ENCODE measurements around the gene CAB39L.
"Not testable (repeated sequence)": the region's sequence is repeated elsewhere in the genome, so short reads cannot be mapped to it uniquely, and the experiment has no call there.

The CAB39L gene

GRCh38 chr13:49342454-49342853 lies 101.4 kb downstream of the CAB39L start:
- no peak for DNase-seq

GRCh38 chr13:49341941-49342340 lies 101.9 kb downstream of the CAB39L start:
- no peak for DNase-seq

GRCh38 chr13:49341517-49341916 lies 102.3 kb downstream of the CAB39L start:
- no peak for DNase-seq

- DNase-seq = no peak
Observed at GRCh38 chr13:49340161-49340560, 103.7 kb downstream of the CAB39L start.

- DNase-seq = no peak
Observed at GRCh38 chr13:49336655-49337054, 107.2 kb downstream of the CAB39L start.

GRCh38 chr13:49330546-49330864 lies 113.4 kb downstream of the CAB39L start:
- no peak for DNase-seq

GRCh38 chr13:49329831-49330545 lies 113.9 kb downstream of the CAB39L start:
- DNase-seq = no peak

GRCh38 chr13:49327145-49327544 lies 116.7 kb downstream of the CAB39L start:
- DNase-seq = not testable (repeated sequence)

GRCh38 chr13:49326222-49326917 lies 117.5 kb downstream of the CAB39L start:
- no peak for DNase-seq

GRCh38 chr13:49323344-49323743 lies 120.5 kb downstream of the CAB39L start:
- DNase-seq = no peak

- no peak for DNase-seq
Observed at GRCh38 chr13:49322702-49323101, 121.2 kb downstream of the CAB39L start.

GRCh38 chr13:49320975-49321374 lies 122.9 kb downstream of the CAB39L start:
- no peak for DNase-seq

GRCh38 chr13:49319951-49320350 lies 123.9 kb downstream of the CAB39L start:
- no peak for DNase-seq

GRCh38 chr13:49319551-49319950 lies 124.3 kb downstream of the CAB39L start:
- DNase-seq = no peak

- DNase-seq = no peak
Observed at GRCh38 chr13:49315756-49316482, 127.9 kb downstream of the CAB39L start.

- DNase-seq = no peak
Observed at GRCh38 chr13:49315036-49315565, 128.8 kb downstream of the CAB39L start.

GRCh38 chr13:49314344-49314882 lies 129.5 kb downstream of the CAB39L start:
- DNase-seq = no peak

- DNase-seq = no peak
Observed at GRCh38 chr13:49311816-49312215, 132.0 kb downstream of the CAB39L start.

- no peak for DNase-seq
Observed at GRCh38 chr13:49310251-49310650, 133.6 kb downstream of the CAB39L start.

- no peak for DNase-seq
Observed at GRCh38 chr13:49308921-49309408, 134.9 kb downstream of the CAB39L start.

- DNase-seq = no peak
Observed at GRCh38 chr13:49308097-49308875, 135.6 kb downstream of the CAB39L start.

- no peak for DNase-seq
Observed at GRCh38 chr13:49307365-49307764, 136.5 kb downstream of the CAB39L start.
